PC-9 (cell line): ENCODE data around the gene EPHB1. TPM values are rescaled to one million over a fixed set of nuclear protein-coding genes. Genes with fewer than 3 reads are reported as not detected.

Experiments
- BruUV-seq: library from RNA; stranded (reverse); fragments of 400-500 nt; replicated peaks from 2 replicates; lab custom pipeline; 2021; lab: Mats Ljungman, UMichigan
- CTCF ChIA-PET: fragments of 300-600 bp; sonication (Branson Sonifier 250); formaldehyde crosslinking; loops from one replicate; lab custom pipeline; 2022; ENCODE audit warnings: antibody characterized with exemption; lab: Charles Lee
- POLR2A ChIA-PET: fragments of 300-600 bp; sonication (Branson Sonifier 250); formaldehyde crosslinking; loops from one replicate; lab custom pipeline; 2022; ENCODE audit warnings: antibody characterized with exemption; ENCODE audit not compliant: unreplicated experiment; lab: Charles Lee
- DNase-seq, 2 experiments: peaks; one replicate each; pipeline versions ENCODE4 v3.0.0 to v3.0.0-alpha.2; 2015 to 2022; ENCODE audit warnings: mixed read lengths in 1 of 2
- H2AFZ ChIP-seq: fragments of 200-600 bp; sonication (generic); 2 replicates; pipeline ENCODE4 v1.8.1; 2017; ENCODE audit warnings: antibody characterized with exemption
- H3F3A ChIP-seq: fragments of 200-600 bp; sonication (generic); 2 replicates; pipeline ENCODE4 v1.8.1; 2017; ENCODE audit warnings: antibody characterized with exemption, mild to moderate bottlenecking, low read depth; ENCODE audit not compliant: insufficient read depth
- H3K27ac ChIP-seq: fragments of 200-600 bp; sonication (generic); 2 replicates; pipeline ENCODE4 v1.6.1; 2016; ENCODE audit warnings: mixed run types
- H3K27me3 ChIP-seq: fragments of 200-600 bp; sonication (generic); 2 replicates; pipeline ENCODE4 v1.6.1; 2016; ENCODE audit warnings: low read depth, mixed run types; ENCODE audit not compliant: insufficient read depth
- H3K36me3 ChIP-seq: fragments of 200-600 bp; sonication (generic); 2 replicates; pipeline ENCODE4 v1.6.1; 2016; ENCODE audit warnings: low read depth, mixed run types
- H3K4me1 ChIP-seq: fragments of 200-600 bp; sonication (generic); replicated peaks from 2 replicates; pipeline ENCODE4 v1.6.1; 2016; ENCODE audit warnings: mixed run types; ENCODE audit not compliant: insufficient read depth
- H3K4me2 ChIP-seq: fragments of 200-600 bp; sonication (generic); 2 replicates; pipeline ENCODE4 v1.6.1; 2017; ENCODE audit warnings: mixed run types
- H3K4me3 ChIP-seq: fragments of 200-600 bp; sonication (generic); 2 replicates; pipeline ENCODE4 v1.6.1; 2016; ENCODE audit warnings: mixed run types
- H3K79me2 ChIP-seq: fragments of 200-600 bp; sonication (generic); 2 replicates; pipeline ENCODE4 v1.6.1; 2017; ENCODE audit warnings: low read depth, mixed run types
- H3K9me2 ChIP-seq: fragments of 200-600 bp; sonication (generic); 2 replicates; pipeline ENCODE4 v1.8.1; 2017; ENCODE audit warnings: mild to moderate bottlenecking; ENCODE audit not compliant: insufficient read depth
- H3K9me3 ChIP-seq: fragments of 200-600 bp; sonication (generic); 2 replicates; pipeline ENCODE4 v1.8.1; 2016; ENCODE audit warnings: low read depth; ENCODE audit not compliant: insufficient read depth
- H4K20me1 ChIP-seq: fragments of 200-600 bp; sonication (generic); 2 replicates; pipeline ENCODE4 v1.8.1; 2017; ENCODE audit not compliant: insufficient read depth
- EZH2 ChIP-seq: fragments of 200-600 bp; sonication (generic); IDR thresholded peaks from 2 replicates; pipeline ENCODE4 v1.8.0; 2017; ENCODE audit warnings: antibody characterized with exemption, low read depth
- intact Hi-C: fragments of 100-400 bp; cut with micrococcal nuclease; formaldehyde crosslinking; loops from one replicate; pipeline ENCODE4 v1.10.0; 2022; ENCODE audit not compliant: unreplicated experiment
- total RNA-seq: library from RNA; stranded (reverse); gene quantifications from 2 replicates; pipeline ENCODE4 v1.2.3, GENCODE V29; 2021
- TF ChIP-seq, protein P1 (sequence below): fragments of 200-600 bp; sonication (generic); conservative IDR thresholded peaks from 2 replicates; pipeline ENCODE4 v1.6.1; 2017; ENCODE audit warnings: mixed run types, antibody characterized with exemption, mild to moderate bottlenecking, moderate library complexity

The EPHB1 gene
- total RNA-seq, 1 experiment from 2014 or later: 0.15 TPM

GRCh38 chr3:134749802-134750553 lies 45.1 kb upstream of the EPHB1 start:
- Histone ChIP-seq H3K9me3 (no peaks in the 10 kb centered on the region), H2AFZ (no peak overlapping the region), H3K79me2 (no peaks in the 10 kb centered on the region), H3K27ac (no peak overlapping the region), H3K9me2 (no peaks in the 10 kb centered on the region), H3K27me3 (peaks cover 23% of the 10 kb centered on the region), H3K4me1 (no peaks in the 10 kb centered on the region), H3K4me3 (no peak overlapping the region), H3K4me2 (no peak overlapping the region), H4K20me1 (no peaks in the 10 kb centered on the region), H3K36me3 (no peaks in the 10 kb centered on the region), H3F3A (no peaks in the 10 kb centered on the region)
- no peak for DNase-seq
- BruUV-seq: no TSS peak
- ChIA-PET POLR2A (interaction anchor here (0.5 to 0.6 kb wide), 2 partner anchors 21 to 432 kb away, joined by 3 read pairs; no protein-coding TSS in a partner anchor), CTCF (no interaction called here)
- intact Hi-C loops: loop anchor here (10.0 kb wide), 1 partner anchor 145 kb away; no protein-coding TSS in a partner anchor
- no peak for TF ChIP-seq EZH2
- TF ChIP-seq, protein P1, sequence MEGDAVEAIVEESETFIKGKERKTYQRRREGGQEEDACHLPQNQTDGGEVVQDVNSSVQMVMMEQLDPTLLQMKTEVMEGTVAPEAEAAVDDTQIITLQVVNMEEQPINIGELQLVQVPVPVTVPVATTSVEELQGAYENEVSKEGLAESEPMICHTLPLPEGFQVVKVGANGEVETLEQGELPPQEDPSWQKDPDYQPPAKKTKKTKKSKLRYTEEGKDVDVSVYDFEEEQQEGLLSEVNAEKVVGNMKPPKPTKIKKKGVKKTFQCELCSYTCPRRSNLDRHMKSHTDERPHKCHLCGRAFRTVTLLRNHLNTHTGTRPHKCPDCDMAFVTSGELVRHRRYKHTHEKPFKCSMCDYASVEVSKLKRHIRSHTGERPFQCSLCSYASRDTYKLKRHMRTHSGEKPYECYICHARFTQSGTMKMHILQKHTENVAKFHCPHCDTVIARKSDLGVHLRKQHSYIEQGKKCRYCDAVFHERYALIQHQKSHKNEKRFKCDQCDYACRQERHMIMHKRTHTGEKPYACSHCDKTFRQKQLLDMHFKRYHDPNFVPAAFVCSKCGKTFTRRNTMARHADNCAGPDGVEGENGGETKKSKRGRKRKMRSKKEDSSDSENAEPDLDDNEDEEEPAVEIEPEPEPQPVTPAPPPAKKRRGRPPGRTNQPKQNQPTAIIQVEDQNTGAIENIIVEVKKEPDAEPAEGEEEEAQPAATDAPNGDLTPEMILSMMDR: no peak

DNA sequence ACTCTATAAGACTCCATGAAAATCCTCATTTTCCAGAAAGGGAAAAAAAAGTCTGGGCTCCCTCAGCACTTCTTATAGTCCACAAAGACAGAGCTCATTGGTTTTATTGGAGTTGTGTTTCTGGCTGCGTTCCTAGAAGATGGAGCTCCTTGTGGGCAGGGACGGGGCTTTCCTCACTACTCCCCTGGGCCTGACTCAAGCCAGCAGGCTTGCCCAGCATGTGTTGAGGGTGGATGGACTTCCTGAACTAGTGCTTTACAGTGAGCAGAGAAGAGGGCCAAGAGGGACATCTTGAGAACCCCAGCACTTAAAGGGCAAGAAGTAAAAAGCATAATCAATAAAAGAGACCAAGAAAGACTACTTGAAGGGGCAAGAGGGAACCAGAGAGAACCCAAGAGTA lies 43.2 kb upstream of the EPHB1 start:
- no peaks in the 10 kb centered on the region for H3K79me2 ChIP-seq
- H3K27me3 ChIP-seq: peaks cover 30% of the 10 kb centered on the region
- DNase-seq: no peak
- H2AFZ ChIP-seq: no peak overlapping the region
- no peaks in the 10 kb centered on the region for H3K9me3 ChIP-seq
- H3K9me2 ChIP-seq: no peaks in the 10 kb centered on the region
- TF ChIP-seq EZH2: no peak
- TF ChIP-seq, protein P1: no peak
- H4K20me1 ChIP-seq: no peaks in the 10 kb centered on the region
- H3K36me3 ChIP-seq: no peaks in the 10 kb centered on the region
- no peak overlapping the region for H3K4me2 ChIP-seq
- H3K4me1 ChIP-seq: no peaks in the 10 kb centered on the region
- CTCF ChIA-PET: no interaction called here
- no peak overlapping the region for H3K4me3 ChIP-seq
- H3K27ac ChIP-seq: no peak overlapping the region
- intact Hi-C loops: loop anchor here (10.0 kb wide), 1 partner anchor 147 kb away; no protein-coding TSS in a partner anchor
- no TSS peak for BruUV-seq
- POLR2A ChIA-PET: no interaction called here
- H3F3A ChIP-seq: no peaks in the 10 kb centered on the region

GRCh38 chr3:134752761-134753461 lies 42.1 kb upstream of the EPHB1 start:
- Histone ChIP-seq H3F3A (no peaks in the 10 kb centered on the region), H3K4me2 (no peak overlapping the region), H3K36me3 (no peaks in the 10 kb centered on the region), H2AFZ (no peak overlapping the region), H3K4me1 (no peaks in the 10 kb centered on the region), H4K20me1 (no peaks in the 10 kb centered on the region), H3K9me3 (no peaks in the 10 kb centered on the region), H3K27me3 (peaks cover 34% of the 10 kb centered on the region), H3K9me2 (no peaks in the 10 kb centered on the region), H3K79me2 (no peaks in the 10 kb centered on the region), H3K27ac (no peak overlapping the region), H3K4me3 (no peak overlapping the region)
- DNase-seq: no peak
- no peak for TF ChIP-seq EZH2
- TF ChIP-seq, protein P1: no peak
- BruUV-seq: no TSS peak
- ChIA-PET POLR2A (no interaction called here), CTCF (no interaction called here)
- intact Hi-C loops: loop anchor here (10.0 kb wide), 1 partner anchor 148 kb away; no protein-coding TSS in a partner anchor
